COLO668 (cell line): Measurements from ENCODE around the gene TTYH2.
"Not testable (repeated sequence)": the region's sequence is repeated elsewhere in the genome, so short reads cannot be mapped to it uniquely, and the experiment has no call there.

Experiments
- DNase-seq: peaks from one replicate; lab custom pipeline; 2025; ENCODE audit not compliant: unreplicated experiment; lab: John Stamatoyannopoulos, UW

TTYH2 gene, protein sequence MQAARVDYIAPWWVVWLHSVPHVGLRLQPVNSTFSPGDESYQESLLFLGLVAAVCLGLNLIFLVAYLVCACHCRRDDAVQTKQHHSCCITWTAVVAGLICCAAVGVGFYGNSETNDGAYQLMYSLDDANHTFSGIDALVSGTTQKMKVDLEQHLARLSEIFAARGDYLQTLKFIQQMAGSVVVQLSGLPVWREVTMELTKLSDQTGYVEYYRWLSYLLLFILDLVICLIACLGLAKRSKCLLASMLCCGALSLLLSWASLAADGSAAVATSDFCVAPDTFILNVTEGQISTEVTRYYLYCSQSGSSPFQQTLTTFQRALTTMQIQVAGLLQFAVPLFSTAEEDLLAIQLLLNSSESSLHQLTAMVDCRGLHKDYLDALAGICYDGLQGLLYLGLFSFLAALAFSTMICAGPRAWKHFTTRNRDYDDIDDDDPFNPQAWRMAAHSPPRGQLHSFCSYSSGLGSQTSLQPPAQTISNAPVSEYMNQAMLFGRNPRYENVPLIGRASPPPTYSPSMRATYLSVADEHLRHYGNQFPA

DNA sequence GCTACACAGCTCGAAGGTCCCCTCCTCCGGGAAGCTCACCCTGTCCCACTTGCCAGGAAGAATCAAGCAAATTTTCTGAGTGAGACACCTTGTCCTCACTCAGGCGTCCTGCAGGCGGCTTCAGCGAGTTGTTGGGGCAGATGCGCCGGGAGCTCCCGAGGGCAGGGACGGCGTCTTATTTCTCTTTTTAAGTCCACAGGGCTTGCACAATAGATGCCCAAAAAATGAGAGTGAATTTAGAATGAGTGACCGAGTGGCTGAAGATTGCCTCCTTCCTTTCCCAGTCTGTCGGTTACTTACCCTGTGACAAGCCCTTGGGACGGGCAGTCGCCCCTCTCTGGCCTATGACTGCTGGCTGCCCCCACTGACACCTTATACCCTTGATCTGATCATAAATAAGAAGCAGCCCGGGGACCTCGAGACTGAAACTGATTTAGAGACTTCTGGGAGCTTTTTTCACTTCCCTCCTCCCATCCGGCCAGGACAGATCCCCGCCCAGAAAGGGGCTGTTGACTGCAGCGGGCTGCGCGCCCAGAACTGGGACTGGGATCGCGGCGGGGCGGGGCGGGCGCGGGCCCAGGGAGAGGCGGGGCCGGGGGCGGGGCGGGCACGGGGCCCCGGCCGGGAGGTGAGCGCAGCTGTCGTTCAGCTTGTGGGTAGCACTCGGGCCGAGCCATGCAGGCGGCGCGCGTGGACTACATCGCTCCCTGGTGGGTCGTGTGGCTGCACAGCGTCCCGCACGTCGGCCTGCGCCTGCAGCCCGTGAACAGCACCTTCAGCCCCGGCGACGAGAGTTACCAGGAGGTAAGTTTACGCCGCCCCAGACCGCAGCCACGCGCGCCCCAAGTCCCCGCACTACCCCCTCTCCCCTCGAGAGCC lies at the start of gene TTYH2:
TTYH2 (plus strand) TSS at position 659 of the 879 bp plus-strand sequence; CDS start at position 676, 17 bp downstream.
- peak; percentile 81 for DNase-seq

DNA sequence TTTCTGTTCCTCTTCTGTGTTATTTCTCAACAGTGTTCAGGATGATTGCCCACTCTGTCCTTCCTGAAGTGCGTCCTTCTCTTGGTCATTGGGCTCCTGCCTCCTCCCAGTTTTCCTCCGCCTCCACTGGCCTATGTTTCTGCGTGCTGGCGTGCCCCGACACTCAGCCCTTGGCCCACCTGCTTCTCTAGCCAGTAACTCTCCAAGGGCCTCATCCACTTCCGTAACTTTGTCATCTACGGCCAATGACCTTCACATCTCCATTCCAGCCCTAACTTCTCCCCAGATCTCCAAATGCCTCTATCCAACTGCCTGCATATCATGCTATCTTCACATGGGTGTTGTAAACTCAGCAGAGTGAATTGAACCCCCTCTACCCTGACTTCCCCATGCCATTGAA lies 49.5 kb upstream of the TTYH2 start:
- no peak for DNase-seq

DNA sequence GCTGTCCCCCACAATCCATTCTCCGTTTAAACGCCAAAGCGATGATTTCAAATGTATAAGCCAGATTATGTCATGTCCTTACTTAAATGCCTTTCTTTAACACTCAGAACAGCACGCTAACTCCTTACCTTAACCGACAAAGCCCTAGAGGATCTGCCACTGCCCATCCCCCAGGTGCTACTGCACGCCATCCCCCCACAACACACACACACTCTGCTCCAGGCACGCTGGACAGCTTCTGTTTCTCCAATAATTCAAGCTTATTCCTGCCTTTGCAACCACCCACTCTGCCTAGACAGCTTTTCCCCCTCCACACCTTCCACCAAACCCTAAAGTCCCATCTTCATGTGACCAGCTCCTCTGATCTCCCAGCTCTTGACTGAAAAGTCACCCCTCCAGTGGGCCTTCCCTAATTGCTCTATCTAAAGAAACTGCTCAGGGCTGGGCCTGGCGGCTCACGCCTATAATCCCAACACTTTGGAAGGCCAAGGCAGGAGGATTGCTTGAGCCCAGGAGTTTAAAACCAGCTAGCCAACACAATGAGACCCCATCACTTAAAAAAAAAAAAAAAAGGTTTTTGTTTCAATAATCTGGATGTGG lies 48.8 kb upstream of the TTYH2 start:
- DNase-seq, result no peak

DNA sequence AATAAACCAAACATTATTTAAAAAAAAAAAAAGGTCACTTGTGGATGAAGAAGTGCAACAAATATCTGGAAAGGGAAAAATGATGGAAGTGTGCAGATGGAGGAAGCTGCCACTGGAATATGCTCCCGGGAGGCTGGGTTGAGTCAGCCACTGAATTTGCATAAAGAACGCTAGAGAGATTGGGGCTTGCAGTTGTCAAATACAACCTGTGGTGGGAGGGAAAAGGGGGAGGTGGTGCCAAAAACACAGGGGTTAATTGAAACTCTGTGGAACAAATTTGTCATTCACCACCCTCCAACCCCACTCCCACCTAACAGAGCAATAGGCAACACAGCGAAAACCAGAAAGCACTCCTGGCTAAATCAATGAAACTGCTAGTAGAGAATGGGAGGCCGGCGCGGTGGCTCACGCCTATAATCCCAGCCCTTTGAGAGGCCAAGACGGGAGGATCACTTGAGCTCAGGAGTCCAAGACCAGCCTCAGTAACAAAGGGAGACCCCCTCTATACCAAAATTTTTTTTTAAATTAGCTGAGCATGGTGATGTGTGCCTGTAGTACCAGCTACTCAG lies 47.5 kb upstream of the TTYH2 start:
- DNase-seq, result no peak

DNA sequence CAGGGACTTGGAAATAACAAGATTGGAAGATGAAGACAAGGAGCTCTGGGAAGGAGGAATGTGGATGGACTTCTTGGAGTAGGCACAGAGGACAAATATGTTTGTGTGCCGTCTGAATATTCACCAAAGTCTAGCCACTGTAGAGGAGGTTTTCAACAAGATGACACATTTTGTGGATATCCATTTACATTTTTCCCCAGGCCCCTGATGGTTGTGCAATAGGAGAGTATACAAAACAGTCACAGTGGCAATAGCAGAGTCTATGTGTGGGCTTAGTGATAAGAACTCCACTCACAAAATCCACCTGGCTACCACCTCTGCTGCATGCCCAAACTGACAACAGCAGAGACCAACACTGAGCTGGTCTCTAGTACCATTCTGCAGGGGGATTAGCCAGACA lies 42.4 kb upstream of the TTYH2 start:
- no peak for DNase-seq

DNA sequence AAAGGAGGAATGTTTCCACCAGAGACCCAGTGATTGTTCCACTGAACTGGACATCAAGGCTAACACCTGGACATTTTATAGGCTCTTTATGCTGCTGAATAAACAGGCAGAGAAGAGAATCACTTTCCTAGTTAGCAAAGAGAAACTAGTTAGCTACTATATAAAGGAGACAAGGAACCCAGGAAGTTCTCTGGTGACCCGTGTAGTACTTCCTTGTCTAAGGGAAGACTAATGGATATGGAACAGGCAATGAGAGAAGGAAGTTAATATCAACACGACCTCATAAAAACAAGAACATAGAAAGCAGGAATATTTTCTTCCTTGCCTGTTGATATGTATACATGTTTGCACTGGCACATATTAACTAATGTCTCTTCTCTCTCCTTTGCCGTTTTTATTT lies 40.7 kb upstream of the TTYH2 start:
- no peak for DNase-seq

DNA sequence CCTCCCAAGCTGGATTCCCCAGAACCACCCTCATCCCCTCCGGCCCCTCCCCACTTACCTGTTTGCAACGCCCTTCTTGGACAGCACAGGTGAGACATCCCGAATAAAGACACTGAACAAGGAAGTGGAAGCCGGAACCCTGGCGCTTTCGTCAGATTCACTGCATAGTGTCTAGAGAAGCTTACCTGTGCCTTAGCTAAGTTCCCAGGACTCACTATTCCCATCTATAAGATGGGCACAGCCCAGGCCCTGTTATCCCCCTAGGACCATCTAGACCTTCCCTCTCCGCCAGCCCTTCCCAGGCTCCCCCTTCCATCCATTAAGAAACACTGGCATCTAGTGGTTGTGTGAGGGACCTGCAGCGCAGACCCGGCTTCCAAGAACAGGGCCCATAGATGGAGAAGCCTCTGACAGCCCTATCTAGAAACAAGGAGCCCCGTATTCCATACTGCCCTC lies 36.8 kb upstream of the TTYH2 start:
- DNase-seq, result peak; percentile 58

DNA sequence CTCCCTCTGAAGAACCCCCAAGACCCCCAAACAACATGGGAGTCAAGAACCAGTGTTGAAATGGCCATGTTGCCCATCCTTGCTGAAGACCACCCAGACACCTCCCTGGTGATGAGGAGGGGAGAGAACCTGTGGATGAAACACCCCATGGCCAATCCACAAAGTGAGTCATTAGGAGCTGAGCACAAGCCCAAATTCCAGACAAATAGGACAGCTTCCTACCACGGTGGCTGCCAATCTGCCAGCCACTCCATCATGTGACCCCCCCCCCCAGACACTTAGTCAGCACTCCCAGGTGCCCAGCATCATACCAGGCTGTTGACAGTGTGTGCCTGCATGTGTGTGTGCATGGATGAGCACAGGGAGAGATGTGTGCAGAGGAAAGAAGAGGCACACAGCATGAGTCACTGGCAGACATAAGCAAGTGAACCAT lies 36.3 kb upstream of the TTYH2 start:
- peak; percentile 23 for DNase-seq

DNA sequence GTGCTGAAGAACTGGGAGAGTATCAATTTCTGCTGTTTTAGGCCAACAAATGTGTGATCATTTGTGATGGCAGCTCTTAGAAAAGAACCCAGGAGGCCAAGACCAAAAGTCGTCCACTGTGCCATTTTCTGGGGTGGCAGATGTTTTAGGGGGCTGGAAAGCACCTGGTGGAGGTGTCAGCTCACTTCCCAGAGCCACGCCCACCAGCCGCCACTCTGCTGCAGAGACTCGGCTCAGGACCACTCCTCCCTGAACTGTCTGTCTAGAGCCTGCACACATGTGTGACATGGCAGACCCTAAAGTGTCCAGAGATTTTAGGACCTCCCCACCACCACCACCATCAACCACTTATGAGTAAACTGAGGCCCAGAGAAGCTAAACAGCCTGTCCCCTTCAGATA lies 33.8 kb upstream of the TTYH2 start:
- DNase-seq, result no peak

DNA sequence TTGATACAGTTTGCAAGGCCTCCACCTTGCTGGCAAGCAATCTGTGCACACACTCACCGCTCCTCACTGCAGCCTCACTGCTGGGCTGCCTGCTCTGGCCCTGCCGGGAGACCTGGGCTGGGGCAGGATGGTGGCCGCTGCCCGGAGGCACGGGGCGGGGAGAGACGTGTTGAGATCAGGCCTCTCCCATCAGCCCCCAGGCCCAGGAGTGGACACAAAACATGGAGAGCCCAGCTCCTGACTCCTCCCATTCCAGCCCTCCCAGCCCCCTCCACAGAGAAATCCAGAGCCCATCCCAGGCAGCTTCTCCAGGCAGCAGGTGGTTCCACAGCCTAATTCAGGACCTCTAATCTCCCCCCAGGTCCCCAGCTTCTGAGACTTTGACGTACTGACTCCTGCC lies 33.0 kb upstream of the TTYH2 start:
- DNase-seq, result no peak

DNA sequence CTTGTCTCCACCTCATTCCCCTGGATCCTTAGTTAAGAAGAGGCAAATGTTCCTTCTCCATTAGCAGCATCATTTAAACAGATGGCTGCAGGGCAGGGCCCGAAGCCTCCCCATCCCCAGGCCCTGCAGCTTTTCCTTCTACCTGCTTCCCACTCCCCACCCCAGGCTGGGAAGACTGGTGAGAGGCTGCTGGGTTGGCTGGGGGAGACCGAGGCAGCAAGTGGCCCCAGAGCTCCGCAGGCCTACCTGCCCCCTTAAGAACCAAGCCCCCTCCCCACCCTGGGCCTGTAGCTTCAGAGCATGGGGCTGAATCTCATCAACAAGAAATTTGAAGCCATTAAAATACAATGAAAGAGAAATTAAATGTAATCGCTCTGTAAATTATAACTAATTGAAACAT lies 32.0 kb upstream of the TTYH2 start:
- DNase-seq, result no peak

DNA sequence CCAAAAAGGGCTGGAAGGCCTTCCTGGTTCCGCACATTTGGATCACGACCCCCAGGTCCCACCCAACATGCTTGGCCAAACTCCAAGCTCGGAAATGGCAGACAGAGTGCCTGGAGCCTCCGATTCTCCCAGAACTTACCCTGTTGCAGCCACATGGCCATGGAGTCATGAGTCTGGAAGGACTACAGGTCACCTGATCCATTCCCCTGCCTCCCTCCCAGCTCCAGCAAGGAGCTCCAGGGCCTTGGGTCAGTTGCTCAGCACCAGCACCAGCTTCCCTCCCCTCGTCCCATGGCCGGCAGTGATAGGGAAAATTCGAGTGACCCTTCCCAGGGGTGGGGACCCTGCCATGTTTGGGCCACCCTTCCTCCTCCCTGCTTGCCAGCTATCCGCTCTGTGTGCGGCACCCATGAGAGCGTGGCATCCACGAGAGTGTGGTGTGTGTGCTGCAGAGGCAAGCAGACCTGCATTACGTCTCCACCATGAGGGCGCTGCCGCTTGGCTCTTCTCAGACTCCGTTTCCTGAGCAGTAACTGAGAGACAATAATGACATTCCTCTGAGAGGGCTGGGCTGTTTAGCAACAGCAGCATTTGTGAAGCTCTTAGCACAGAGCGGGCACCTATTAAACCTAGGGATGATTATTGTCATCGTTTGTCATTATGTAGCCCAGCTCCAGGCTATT lies 31.2 kb upstream of the TTYH2 start:
- DNase-seq, result peak; percentile 8

DNA sequence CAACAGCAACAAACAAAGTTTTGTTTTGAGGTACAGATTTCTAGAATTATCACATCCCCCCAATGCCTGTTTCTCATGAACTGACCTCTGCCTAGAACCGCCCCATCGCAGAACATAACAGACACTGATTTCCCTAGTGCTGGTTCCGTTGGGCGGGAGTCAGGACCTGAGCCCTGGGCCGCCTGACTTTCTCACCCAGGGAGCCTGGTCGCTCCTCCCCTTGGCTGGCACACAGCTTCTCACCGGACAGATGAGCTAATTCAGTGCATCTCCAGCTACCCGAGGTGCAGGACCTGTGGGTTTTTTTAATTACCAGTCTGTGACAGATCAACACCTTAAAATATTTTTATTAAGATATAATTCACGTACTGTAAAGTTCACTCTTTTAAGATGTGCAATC lies 30.0 kb upstream of the TTYH2 start:
- no peak for DNase-seq

DNA sequence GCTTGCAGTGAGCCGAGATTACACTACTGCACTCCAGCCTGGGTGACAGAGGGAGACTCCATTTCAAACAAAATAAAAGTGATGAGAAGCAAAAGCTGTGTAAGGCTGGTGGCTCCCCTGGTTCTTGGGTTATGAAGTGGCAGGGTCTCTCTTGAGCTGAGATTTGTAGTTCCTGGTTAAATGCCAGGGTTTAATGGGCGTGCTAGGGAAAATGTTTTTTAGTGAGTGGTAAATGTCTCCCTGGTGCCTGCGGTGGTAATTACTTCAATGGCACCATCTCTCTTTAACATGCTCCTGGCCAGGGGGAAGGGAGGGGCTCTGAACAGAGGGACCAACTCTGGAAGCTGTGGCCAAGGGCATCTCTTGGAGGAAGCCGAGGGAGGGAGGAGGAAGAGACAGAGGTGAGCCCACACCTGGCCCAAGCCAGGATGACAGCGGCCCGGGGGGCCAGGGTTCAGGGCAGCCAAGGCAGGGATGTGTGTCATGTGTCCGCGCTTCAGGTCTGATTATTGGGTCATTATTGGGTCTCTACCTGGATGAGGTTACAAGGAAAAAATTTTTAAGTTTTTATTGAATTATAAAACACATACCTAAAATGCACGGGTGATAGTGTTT lies 27.7 kb upstream of the TTYH2 start:
- no peak for DNase-seq

DNA sequence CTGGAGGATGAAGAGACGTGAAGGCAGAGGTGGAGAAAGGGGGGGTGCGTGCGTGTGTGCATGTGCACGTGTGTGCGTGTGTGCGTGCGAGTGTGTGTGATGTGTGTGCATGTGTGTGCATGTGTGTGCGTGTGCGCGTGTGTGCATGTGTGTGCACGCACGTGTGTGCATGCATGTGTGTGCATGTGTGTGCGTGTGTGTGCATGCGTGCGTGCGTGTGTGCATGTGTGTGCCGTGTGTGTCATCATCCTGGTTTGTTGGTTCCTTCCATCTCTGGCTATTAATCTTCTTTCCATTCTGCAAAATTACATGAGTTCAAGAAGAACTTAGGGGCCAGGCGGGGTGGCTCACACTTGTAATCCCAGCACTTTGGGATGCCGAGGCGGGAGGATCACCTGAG lies 26.9 kb upstream of the TTYH2 start:
- DNase-seq, result no peak

DNA sequence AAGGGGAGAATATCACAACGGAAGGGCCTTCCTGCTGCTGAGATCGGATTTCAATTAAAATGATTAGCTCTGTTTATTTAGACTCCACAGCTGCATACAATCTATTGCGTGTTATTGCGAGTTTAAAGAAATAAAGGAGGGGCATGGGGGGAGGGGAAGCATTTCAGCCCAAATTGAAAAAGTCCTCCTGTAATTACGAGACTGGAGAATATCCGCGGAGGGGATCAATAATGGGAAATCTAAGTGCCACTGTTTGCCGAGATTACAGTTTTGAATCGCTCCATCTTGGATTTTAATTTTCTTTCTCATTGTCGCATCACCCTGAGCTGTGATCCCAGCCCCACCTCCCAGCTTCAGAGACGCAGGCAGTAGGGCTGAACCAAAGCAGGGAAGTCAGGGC lies 25.6 kb upstream of the TTYH2 start:
- peak; percentile 47 for DNase-seq

DNA sequence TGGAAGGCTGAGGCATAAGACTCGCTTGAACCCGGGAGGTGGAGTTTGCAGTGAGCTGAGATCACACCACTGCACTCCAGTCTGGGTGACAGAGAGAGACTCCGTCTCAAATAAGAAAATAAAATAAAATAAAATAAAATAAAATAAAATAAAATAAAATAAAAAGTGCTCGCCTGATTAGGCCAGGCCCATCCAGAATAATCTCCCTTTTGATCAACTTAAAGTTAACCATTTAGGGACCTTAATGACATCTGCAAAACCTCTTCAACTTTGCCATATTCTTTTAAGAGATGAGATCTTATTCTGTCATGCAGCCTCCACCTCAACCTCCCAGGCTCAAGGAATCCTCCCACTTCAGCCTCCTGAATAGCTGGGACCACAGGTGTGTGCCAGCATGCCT lies 24.7 kb upstream of the TTYH2 start:
- not testable (repeated sequence) for DNase-seq

DNA sequence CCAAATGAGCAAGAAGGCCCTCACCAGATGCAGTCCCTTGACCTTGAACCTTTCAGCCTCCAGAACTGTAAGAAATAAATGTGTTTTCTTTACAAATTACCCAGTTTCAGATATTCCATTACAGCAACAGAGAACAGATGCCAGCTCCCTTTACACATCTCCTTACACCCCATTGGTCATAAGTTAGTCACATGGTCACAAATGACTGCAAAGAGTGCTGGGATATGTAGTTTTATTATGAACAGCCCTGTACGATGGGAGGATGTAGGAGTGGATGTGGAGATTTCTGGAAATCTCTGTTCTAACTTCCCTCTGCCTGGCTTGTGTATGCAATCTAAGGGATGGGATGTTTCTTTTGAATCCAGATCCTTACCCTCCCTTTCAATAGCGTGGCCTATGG lies 23.2 kb upstream of the TTYH2 start:
- DNase-seq, result peak; percentile 5

DNA sequence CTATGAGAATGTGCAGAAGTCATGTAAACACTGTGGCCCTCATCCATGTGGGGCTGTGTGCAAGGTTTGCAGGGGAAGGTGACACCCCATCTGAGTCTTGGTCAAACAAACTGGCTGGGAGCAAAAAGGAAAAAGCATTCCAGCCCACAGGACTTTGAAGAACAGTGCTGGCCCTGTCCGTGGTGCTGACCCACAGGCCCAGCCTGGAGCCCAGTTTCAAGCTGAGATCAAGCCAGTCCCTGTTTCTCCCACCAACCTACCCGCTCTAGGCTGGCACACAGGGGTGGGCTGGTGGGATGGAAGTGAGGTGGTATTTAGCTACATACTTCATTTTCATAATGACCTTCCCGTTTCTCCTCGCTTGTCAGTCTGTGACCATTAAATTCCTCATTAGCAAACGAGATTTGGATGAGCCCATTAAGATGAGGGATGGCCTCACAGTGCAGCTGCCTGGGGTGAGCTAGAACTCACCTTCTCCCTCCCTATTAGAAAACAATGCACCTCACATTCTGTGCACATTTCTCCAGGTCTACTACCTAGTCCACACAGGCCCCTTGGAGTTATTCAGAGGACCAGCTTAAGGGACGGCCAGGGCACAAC lies 22.5 kb upstream of the TTYH2 start:
- no peak for DNase-seq
